Bronchial epithelial cell (primary cell): Measurements from ENCODE around the gene TMPRSS6. TPM values are rescaled to one million over a fixed set of nuclear protein-coding genes. Genes with fewer than 3 reads are reported as not detected.

ENCODE experiments used
- DNase-seq: peaks from one replicate; pipeline ENCODE4 v3.0.0-alpha.2; 2010; ENCODE audit warnings: low read depth
- FAIRE-seq: peaks from 2 replicates; lab custom pipeline; 2011; peaks lifted over from hg19 to GRCh38; lab: Jason Lieb, UNC
- H3K27me3 ChIP-seq: 2 replicates; pipeline ENCODE4 v1.5.1; 2011; ENCODE audit warnings: low read length; ENCODE audit not compliant: control insufficient read depth, insufficient read depth
- H3K36me3 ChIP-seq: 2 replicates; pipeline ENCODE4 v1.5.1; 2011; ENCODE audit warnings: low read length; ENCODE audit not compliant: control insufficient read depth, insufficient read depth
- H3K4me3 ChIP-seq: 2 replicates; pipeline ENCODE4 v1.5.1; 2011; ENCODE audit warnings: mild to moderate bottlenecking, low read depth, low read length, control low read depth
- total RNA-seq: library from RNA; depleted of rRNA; stranded (reverse); fragments of >200 nt; gene quantifications from 2 replicates; pipeline ENCODE4 v1.2.1, GENCODE V29; 2014
- TF ChIP-seq, protein P1 (sequence below): IDR thresholded peaks from 2 replicates; pipeline ENCODE4 v1.5.1; 2011; ENCODE audit warnings: mild to moderate bottlenecking, moderate library complexity, low read length, control low read depth, inconsistent platforms; ENCODE audit not compliant: insufficient read depth, severe bottlenecking

Gene TMPRSS6
- total RNA-seq, 1 donor from 2014 or later, result not detected

DNA sequence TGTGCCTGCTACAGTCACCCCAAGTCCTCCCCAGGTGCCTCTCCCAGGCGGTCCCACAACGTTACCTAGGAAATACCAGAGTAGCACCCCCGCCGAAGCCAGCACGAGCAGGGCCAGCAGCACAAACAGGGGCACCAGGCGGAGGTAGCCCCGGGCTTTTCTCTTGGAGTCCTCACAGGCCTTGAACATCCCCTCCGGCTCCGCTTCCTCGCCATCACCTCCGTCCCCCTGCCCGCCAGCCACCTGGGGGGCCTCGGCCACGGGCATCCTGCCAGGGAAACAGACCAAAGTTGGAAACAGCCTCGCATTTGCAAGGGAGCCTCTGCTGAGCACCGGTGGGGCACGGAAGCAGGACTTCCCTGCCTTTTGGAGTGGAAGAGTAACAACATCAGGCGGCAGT is 6.4 kb downstream of the TMPRSS6 start:
- TF ChIP-seq, protein P1, sequence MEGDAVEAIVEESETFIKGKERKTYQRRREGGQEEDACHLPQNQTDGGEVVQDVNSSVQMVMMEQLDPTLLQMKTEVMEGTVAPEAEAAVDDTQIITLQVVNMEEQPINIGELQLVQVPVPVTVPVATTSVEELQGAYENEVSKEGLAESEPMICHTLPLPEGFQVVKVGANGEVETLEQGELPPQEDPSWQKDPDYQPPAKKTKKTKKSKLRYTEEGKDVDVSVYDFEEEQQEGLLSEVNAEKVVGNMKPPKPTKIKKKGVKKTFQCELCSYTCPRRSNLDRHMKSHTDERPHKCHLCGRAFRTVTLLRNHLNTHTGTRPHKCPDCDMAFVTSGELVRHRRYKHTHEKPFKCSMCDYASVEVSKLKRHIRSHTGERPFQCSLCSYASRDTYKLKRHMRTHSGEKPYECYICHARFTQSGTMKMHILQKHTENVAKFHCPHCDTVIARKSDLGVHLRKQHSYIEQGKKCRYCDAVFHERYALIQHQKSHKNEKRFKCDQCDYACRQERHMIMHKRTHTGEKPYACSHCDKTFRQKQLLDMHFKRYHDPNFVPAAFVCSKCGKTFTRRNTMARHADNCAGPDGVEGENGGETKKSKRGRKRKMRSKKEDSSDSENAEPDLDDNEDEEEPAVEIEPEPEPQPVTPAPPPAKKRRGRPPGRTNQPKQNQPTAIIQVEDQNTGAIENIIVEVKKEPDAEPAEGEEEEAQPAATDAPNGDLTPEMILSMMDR, result no peak
- Histone ChIP-seq H3K4me3 (no peak overlapping the region), H3K27me3 (peaks cover 4% of the 10 kb centered on the region), H3K36me3 (no peaks in the 10 kb centered on the region)
- no peak for FAIRE-seq
- DNase-seq, result no peak

DNA sequence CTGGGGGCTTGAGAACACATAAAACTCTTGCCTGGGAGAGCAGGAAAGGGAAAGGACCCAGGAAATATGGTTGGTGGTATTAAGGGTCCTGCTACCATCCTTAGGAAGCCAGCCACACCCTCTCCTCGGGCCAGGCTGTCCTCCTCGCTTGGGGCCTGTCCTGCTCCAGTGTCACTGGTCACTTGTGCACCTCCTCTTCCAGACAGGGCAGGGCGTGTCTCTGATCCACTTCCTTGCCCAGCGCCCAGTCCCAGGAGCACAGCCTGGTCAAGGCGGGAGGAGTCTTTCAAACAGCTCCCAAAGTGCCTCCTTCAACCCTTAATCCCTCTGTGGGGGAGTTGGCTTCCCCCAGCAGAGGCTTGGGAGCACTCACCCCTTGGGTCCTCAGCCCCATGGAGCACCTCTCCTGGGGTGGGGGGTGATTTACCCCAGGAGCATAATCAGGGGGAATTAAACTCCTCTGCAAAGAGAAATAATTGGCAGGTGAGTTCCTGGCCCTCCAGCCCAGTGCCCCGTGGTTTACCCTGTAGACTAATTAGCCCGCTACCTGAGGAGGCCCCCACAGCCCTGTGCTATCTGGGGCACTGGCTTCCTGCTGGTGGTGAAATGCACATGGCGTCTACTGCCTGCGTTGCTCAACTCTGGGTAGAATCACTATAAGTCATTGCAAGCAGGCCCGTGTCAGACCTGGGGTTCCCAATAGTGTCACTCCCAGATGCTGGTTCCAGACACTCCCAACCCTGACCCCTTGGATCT is 8.0 kb downstream of the TMPRSS6 start:
- Histone ChIP-seq H3K27me3 (peaks cover 4% of the 10 kb centered on the region), H3K36me3 (no peaks in the 10 kb centered on the region), H3K4me3 (no peak overlapping the region)
- DNase-seq, result no peak
- TF ChIP-seq, protein P1, result no peak
- no peak for FAIRE-seq

GRCh38 chr22:37100589-37101127 is 8.9 kb downstream of the TMPRSS6 start:
- DNase-seq, result no peak

DNA sequence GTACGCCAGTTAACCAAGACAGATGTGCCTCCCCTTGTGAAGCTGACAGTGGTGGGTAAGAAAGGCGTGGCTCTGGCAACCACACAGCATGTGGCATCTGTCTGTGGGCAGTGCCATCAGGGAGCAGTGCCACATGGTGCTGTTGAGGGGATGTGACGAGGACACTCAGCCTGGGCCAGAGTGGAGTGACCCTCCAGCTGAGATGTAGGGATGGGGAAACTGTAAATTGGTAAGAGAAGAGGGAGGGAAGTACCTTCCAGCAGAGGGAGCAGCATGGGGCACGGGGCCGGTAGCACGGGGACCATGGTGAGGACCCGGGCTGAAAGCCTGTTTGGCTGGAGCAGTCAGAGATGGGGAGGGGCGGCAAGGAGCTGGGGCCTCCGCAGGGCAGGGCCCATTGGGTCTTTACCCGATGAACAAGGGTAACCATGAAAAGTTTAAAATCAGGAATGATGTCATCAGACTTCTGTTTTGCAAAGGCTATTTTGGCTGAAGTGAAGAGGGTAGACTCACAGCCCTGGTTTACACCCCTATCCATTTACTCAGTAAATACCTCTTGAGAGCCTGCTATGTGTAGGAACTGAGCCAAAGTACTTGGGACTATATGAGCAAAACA is 10.4 kb downstream of the TMPRSS6 start:
- no peak overlapping the region for H3K4me3 ChIP-seq
- DNase-seq (no peak), FAIRE-seq (peak; percentile 82)
- no peaks in the 10 kb centered on the region for H3K36me3 ChIP-seq
- TF ChIP-seq, protein P1, result peak; percentile 40
- H3K27me3 ChIP-seq, result peaks cover 9% of the 10 kb centered on the region

More at GRCh38 chr22:37100589-37101127, 8.9 kb downstream of the TMPRSS6 start:
- H3K4me3 ChIP-seq, result no peak overlapping the region
- no peaks in the 10 kb centered on the region for H3K36me3 ChIP-seq
- H3K27me3 ChIP-seq, result peaks cover 4% of the 10 kb centered on the region
- no peak for FAIRE-seq
- TF ChIP-seq, protein P1, result no peak

DNA sequence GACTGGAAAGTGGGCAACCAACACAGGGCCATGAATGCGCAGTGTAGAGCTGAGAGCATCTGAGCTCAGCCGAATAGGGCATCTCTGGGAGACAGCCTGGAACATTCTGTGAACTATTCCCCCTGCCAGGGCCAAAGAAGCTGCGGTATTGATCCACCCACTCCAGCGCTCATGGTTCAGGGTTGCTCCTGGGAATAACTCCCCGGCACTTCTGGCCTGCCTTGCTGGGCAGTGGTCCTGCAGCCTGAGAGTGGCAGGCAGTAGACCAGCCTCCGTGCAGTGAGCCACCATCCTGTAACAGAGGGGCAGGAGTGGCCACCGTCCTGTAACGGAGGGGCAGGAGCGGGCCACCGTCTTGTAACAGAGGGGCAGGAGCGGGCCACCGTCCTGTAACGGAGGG is 12.2 kb downstream of the TMPRSS6 start:
- FAIRE-seq, result no peak
- H3K4me3 ChIP-seq, result no peak overlapping the region
- TF ChIP-seq, protein P1, result no peak
- no peaks in the 10 kb centered on the region for H3K36me3 ChIP-seq
- peaks cover 4% of the 10 kb centered on the region for H3K27me3 ChIP-seq
- DNase-seq, result no peak
